ENCODE measurements around the gene MOB3B.
A peak's percentile ranks its signal among the peaks of the same experiment; 100 is the strongest.

MOB3B gene

DNA sequence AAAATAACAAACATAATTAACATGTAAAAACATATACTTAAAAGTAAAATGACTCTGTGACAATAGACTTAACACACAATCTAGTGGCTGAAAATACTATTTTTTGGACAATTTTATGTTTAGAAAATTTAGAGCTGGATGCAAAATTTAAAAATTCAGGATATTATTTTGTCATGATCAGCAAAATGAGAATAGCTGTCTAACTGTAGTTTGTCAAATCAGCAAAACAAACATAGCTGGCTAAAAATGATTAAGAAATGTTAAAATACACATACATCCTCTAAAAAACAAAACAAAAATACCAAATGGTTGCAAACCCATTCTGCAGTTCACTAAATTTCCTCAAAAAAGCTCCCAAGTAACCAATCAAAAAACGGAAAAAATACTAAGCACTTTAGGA, 25.1 kb upstream of the MOB3B start:
- Histone ChIP-seq H2BK12ac (ENCODE audit: low read length) (no peak overlapping the region), H3K9ac (ENCODE audit: low read depth, low read length, poor library complexity) (no peak overlapping the region), H2BK5ac (ENCODE audit: low read length) (no peak overlapping the region), H3K4me1 (ENCODE audit: control insufficient read depth in 2 of 2, insufficient read depth in 1 of 2, low read depth in 1 of 2, low read length in 2 of 2) (no peaks in the 10 kb centered on the region), H3K4ac (ENCODE audit: low read length) (no peak overlapping the region), H4K8ac (ENCODE audit: low read depth, low read length) (no peak overlapping the region), H3K14ac (ENCODE audit: low read length) (no peak overlapping the region), H3K27ac (replicated peaks; ENCODE audit: low read length) (no peak overlapping the region), H2BK15ac (ENCODE audit: low read length) (no peak overlapping the region), H2BK120ac (ENCODE audit: low read depth, low read length) (no peak overlapping the region), H2AK5ac (ENCODE audit: low read depth, low read length) (no peak overlapping the region), H3K4me2 (ENCODE audit: insufficient read depth, low read length, poor library complexity, severe bottlenecking) (no peak overlapping the region), H4K91ac (ENCODE audit: low read depth, low read length, poor library complexity) (no peak overlapping the region), H3K9me3 (replicated peaks in 1 of 2; ENCODE audit: control insufficient read depth in 2 of 2, insufficient read depth in 1 of 2, low read depth in 1 of 2, low read length in 2 of 2) (peaks cover 0 to 9% of the 10 kb centered on the region in 2 donors), H3K36me3 (replicated peaks in 1 of 2; ENCODE audit: control insufficient read depth in 2 of 2, insufficient read depth in 2 of 2, low read length in 2 of 2) (peaks cover 13 to 100% of the 10 kb centered on the region in 2 donors), H3K79me1 (ENCODE audit: low read depth, low read length) (no peaks in the 10 kb centered on the region), H3K4me3 (ENCODE audit: low read length in 2 of 2) (no peak overlapping the region), H2AFZ (ENCODE audit: low read length) (no peak overlapping the region), H3K18ac (ENCODE audit: low read length) (no peak overlapping the region), H3K27me3 (ENCODE audit: control insufficient read depth in 3 of 3, insufficient read depth in 3 of 3, low read depth in 1 of 3, low read length in 3 of 3) (no peaks in the 10 kb centered on the region), H3K23ac (ENCODE audit: low read depth, low read length, poor library complexity) (no peak overlapping the region)
- no CpG with 5 or more reads among the region's 1 CpG for WGBS, 2 donors (ENCODE audit: extremely low coverage in 2 of 2, insufficient read length in 2 of 2, insufficient replicate concordance in 1 of 2)
- DNase-seq (ENCODE audit: low spot score), result no peak

DNA sequence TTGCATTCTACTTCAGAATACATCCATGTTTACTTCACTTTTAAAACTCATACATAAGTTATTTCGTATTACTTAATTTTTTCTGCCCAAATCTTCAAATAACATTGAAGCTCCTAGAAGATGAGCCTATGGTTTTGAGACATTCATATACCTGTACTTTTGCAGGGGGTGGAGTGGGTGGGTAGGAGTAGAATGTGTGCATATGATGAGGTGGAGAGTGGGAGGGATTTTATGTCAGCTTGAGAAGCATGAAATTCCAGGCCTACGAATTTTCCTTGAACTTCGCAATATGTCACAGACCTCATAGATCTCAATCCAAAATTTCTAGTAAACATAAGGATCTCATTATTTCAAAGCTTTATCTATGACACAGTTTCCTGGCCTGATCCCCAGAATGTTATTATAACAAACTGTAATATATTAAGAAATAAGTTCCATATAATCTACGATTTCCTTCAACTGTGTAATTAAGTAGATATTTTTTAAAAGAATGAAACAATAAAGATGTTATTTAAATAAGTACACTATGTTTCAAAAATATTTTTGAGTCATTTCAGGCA, 19.7 kb upstream of the MOB3B start:
- H2BK12ac ChIP-seq (ENCODE audit: low read length), result no peak overlapping the region
- H2BK120ac ChIP-seq (ENCODE audit: low read depth, low read length), result no peak overlapping the region
- no peak overlapping the region for H3K9ac ChIP-seq (ENCODE audit: low read depth, low read length, poor library complexity)
- H4K8ac ChIP-seq (ENCODE audit: low read depth, low read length), result no peak overlapping the region
- H3K18ac ChIP-seq (ENCODE audit: low read length), result no peak overlapping the region
- H3K9me3 ChIP-seq (replicated peaks in 1 of 2; ENCODE audit: control insufficient read depth in 2 of 2, insufficient read depth in 1 of 2, low read depth in 1 of 2, low read length in 2 of 2), result peaks cover 0 to 17% of the 10 kb centered on the region in 2 donors
- no peak overlapping the region for H3K27ac ChIP-seq (replicated peaks; ENCODE audit: low read length)
- no peaks in the 10 kb centered on the region for H3K79me1 ChIP-seq (ENCODE audit: low read depth, low read length)
- no peak overlapping the region for H4K91ac ChIP-seq (ENCODE audit: low read depth, low read length, poor library complexity)
- H3K4me1 ChIP-seq (ENCODE audit: control insufficient read depth in 2 of 2, insufficient read depth in 1 of 2, low read depth in 1 of 2, low read length in 2 of 2), result no peaks in the 10 kb centered on the region
- no peak overlapping the region for H3K4me2 ChIP-seq (ENCODE audit: insufficient read depth, low read length, poor library complexity, severe bottlenecking)
- H3K23ac ChIP-seq (ENCODE audit: low read depth, low read length, poor library complexity), result no peak overlapping the region
- H2AK5ac ChIP-seq (ENCODE audit: low read depth, low read length), result no peak overlapping the region
- H3K36me3 ChIP-seq (replicated peaks in 1 of 2; ENCODE audit: control insufficient read depth in 2 of 2, insufficient read depth in 2 of 2, low read length in 2 of 2), result peaks cover 17 to 100% of the 10 kb centered on the region in 2 donors
- no peak overlapping the region for H2AFZ ChIP-seq (ENCODE audit: low read length)
- no peak overlapping the region for H3K4ac ChIP-seq (ENCODE audit: low read length)
- H3K14ac ChIP-seq (ENCODE audit: low read length), result no peak overlapping the region
- no peak overlapping the region for H2BK5ac ChIP-seq (ENCODE audit: low read length)
- H2BK15ac ChIP-seq (ENCODE audit: low read length), result no peak overlapping the region
- H3K4me3 ChIP-seq (ENCODE audit: low read length in 2 of 2), result no peak overlapping the region
- WGBS, 2 donors (ENCODE audit: extremely low coverage in 2 of 2, insufficient read length in 2 of 2, insufficient replicate concordance in 1 of 2), result no CpG with 5 or more reads among the region's 4 CpGs
- no peak for DNase-seq (ENCODE audit: low spot score)
- no peaks in the 10 kb centered on the region for H3K27me3 ChIP-seq (ENCODE audit: control insufficient read depth in 3 of 3, insufficient read depth in 3 of 3, low read depth in 1 of 3, low read length in 3 of 3)

DNA sequence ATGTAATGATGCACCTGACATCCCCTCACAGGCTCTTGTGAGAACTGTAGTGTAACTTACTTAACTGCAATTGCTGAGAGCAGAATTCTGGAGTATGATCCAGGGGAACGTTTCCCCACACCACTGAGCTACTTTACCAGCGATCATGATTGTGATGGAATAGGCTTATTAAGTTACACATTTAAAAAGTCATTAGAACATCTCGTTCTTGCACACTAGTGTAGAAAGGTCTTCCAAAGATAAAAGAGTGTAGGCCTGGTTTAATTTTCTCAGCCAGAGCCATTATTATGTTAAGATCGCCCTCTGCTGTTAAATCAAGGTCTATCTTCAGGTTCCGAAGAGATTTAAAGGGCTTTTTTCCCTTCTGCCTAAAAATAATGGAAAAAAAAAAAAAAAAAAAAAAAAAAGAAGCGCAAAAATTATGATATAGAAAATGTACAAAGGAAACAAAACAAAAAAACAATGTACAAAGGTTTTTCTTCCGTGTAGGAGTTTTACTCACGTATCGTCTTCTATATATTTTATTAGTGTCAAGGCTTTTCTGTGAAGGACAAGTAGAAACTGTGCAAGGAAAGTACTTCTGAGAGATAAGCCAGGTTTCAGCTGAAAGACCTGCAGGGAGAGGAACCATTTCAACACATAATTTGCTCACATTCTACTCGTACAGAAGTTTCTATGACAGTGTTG, 18.6 kb upstream of the MOB3B start:
- no peak overlapping the region for H2AK5ac ChIP-seq (ENCODE audit: low read depth, low read length)
- H3K18ac ChIP-seq (ENCODE audit: low read length), result no peak overlapping the region
- no peak overlapping the region for H2BK15ac ChIP-seq (ENCODE audit: low read length)
- no peaks in the 10 kb centered on the region for H3K4me1 ChIP-seq (ENCODE audit: control insufficient read depth in 2 of 2, insufficient read depth in 1 of 2, low read depth in 1 of 2, low read length in 2 of 2)
- H3K9ac ChIP-seq (ENCODE audit: low read depth, low read length, poor library complexity), result no peak overlapping the region
- H2AFZ ChIP-seq (ENCODE audit: low read length), result no peak overlapping the region
- H2BK5ac ChIP-seq (ENCODE audit: low read length), result no peak overlapping the region
- peaks cover 0 to 11% of the 10 kb centered on the region in 2 donors for H3K9me3 ChIP-seq (replicated peaks in 1 of 2; ENCODE audit: control insufficient read depth in 2 of 2, insufficient read depth in 1 of 2, low read depth in 1 of 2, low read length in 2 of 2)
- no peaks in the 10 kb centered on the region for H3K27me3 ChIP-seq (ENCODE audit: control insufficient read depth in 3 of 3, insufficient read depth in 3 of 3, low read depth in 1 of 3, low read length in 3 of 3)
- no peak overlapping the region for H4K8ac ChIP-seq (ENCODE audit: low read depth, low read length)
- H3K14ac ChIP-seq (ENCODE audit: low read length), result no peak overlapping the region
- H3K4me3 ChIP-seq (ENCODE audit: low read length in 2 of 2), result no peak overlapping the region
- H3K79me1 ChIP-seq (ENCODE audit: low read depth, low read length), result no peaks in the 10 kb centered on the region
- no peak overlapping the region for H3K23ac ChIP-seq (ENCODE audit: low read depth, low read length, poor library complexity)
- no peak for DNase-seq (ENCODE audit: low spot score)
- H3K4me2 ChIP-seq (ENCODE audit: insufficient read depth, low read length, poor library complexity, severe bottlenecking), result no peak overlapping the region
- peaks cover 14 to 99% of the 10 kb centered on the region in 2 donors for H3K36me3 ChIP-seq (replicated peaks in 1 of 2; ENCODE audit: control insufficient read depth in 2 of 2, insufficient read depth in 2 of 2, low read length in 2 of 2)
- H2BK120ac ChIP-seq (ENCODE audit: low read depth, low read length), result no peak overlapping the region
- H3K27ac ChIP-seq (replicated peaks; ENCODE audit: low read length), result peak overlapping the region; percentile 19
- no CpG with 5 or more reads among the region's 10 CpGs for WGBS, 2 donors (ENCODE audit: extremely low coverage in 2 of 2, insufficient read length in 2 of 2, insufficient replicate concordance in 1 of 2)
- no peak overlapping the region for H4K91ac ChIP-seq (ENCODE audit: low read depth, low read length, poor library complexity)
- no peak overlapping the region for H2BK12ac ChIP-seq (ENCODE audit: low read length)
- H3K4ac ChIP-seq (ENCODE audit: low read length), result no peak overlapping the region

DNA sequence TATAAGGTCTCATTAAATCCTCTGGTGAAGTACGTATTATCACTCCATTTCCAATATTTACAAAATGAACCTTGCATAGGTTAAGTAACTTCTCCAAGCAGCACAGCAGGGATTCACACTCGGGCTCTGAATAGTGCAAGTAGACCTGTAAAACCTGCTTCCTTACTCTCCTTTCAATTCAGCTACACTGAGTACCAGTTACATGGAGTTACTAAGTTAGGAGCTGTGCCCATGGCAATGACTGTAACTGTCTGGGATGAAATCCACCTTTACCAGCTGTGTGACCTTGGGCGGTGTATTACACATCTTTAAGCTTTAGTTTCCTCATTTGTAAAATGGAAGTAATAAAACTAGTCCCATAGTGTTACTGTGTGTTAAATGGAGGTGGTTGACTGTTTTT, 15.9 kb upstream of the MOB3B start:
- no peak overlapping the region for H3K27ac ChIP-seq (replicated peaks; ENCODE audit: low read length)
- H3K27me3 ChIP-seq (ENCODE audit: control insufficient read depth in 3 of 3, insufficient read depth in 3 of 3, low read depth in 1 of 3, low read length in 3 of 3), result no peaks in the 10 kb centered on the region
- no peak overlapping the region for H3K23ac ChIP-seq (ENCODE audit: low read depth, low read length, poor library complexity)
- H3K18ac ChIP-seq (ENCODE audit: low read length), result no peak overlapping the region
- H3K4ac ChIP-seq (ENCODE audit: low read length), result no peak overlapping the region
- no peak overlapping the region for H4K8ac ChIP-seq (ENCODE audit: low read depth, low read length)
- H3K9me3 ChIP-seq (replicated peaks in 1 of 2; ENCODE audit: control insufficient read depth in 2 of 2, insufficient read depth in 1 of 2, low read depth in 1 of 2, low read length in 2 of 2), result peaks cover 0 to 14% of the 10 kb centered on the region in 2 donors
- H2BK120ac ChIP-seq (ENCODE audit: low read depth, low read length), result no peak overlapping the region
- no peaks in the 10 kb centered on the region for H3K79me1 ChIP-seq (ENCODE audit: low read depth, low read length)
- H3K36me3 ChIP-seq (replicated peaks in 1 of 2; ENCODE audit: control insufficient read depth in 2 of 2, insufficient read depth in 2 of 2, low read length in 2 of 2), result peaks cover 12 to 95% of the 10 kb centered on the region in 2 donors
- no CpG with 5 or more reads among the region's 3 CpGs for WGBS, 2 donors (ENCODE audit: extremely low coverage in 2 of 2, insufficient read length in 2 of 2, insufficient replicate concordance in 1 of 2)
- no peak overlapping the region for H2BK15ac ChIP-seq (ENCODE audit: low read length)
- no peak overlapping the region for H3K14ac ChIP-seq (ENCODE audit: low read length)
- no peak overlapping the region for H2BK12ac ChIP-seq (ENCODE audit: low read length)
- H3K4me3 ChIP-seq (ENCODE audit: low read length in 2 of 2), result no peak overlapping the region
- no peak overlapping the region for H3K4me2 ChIP-seq (ENCODE audit: insufficient read depth, low read length, poor library complexity, severe bottlenecking)
- no peak overlapping the region for H2BK5ac ChIP-seq (ENCODE audit: low read length)
- no peak overlapping the region for H3K9ac ChIP-seq (ENCODE audit: low read depth, low read length, poor library complexity)
- no peaks in the 10 kb centered on the region for H3K4me1 ChIP-seq (ENCODE audit: control insufficient read depth in 2 of 2, insufficient read depth in 1 of 2, low read depth in 1 of 2, low read length in 2 of 2)
- no peak overlapping the region for H2AFZ ChIP-seq (ENCODE audit: low read length)
- no peak overlapping the region for H4K91ac ChIP-seq (ENCODE audit: low read depth, low read length, poor library complexity)
- no peak for DNase-seq (ENCODE audit: low spot score)
- H2AK5ac ChIP-seq (ENCODE audit: low read depth, low read length), result no peak overlapping the region
